GM18861 (cell line): ENCODE measurements around the gene TLE1.
"Not testable (repeated sequence)": the region's sequence is repeated elsewhere in the genome, so short reads cannot be mapped to it uniquely, and the experiment has no call there.

ENCODE experiments used
- ATAC-seq: cut with Tn5 transposase; IDR thresholded peaks from one replicate; pipeline ENCODE4 v1.9.1; 2021; ENCODE audit not compliant: unreplicated experiment

Gene TLE1

DNA sequence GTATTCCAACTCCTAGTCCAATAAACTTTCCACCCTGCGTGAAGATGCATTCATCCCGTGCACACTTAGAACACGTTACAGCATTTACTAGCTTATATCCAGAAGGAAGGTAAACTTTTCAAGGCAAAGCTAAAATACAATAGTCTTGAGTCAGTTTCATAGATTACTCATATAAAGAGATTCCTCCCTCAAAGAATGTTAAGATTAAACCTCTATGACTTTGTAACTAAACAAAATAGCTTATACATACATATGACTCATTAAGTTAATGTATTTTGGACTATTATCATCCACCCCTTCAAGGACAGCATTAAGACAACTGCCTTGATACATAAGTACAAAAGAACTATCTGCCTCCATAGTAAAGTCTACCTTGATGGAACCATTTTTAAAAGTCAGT is 36.1 kb downstream of the TLE1 start:
- no peak for ATAC-seq

DNA sequence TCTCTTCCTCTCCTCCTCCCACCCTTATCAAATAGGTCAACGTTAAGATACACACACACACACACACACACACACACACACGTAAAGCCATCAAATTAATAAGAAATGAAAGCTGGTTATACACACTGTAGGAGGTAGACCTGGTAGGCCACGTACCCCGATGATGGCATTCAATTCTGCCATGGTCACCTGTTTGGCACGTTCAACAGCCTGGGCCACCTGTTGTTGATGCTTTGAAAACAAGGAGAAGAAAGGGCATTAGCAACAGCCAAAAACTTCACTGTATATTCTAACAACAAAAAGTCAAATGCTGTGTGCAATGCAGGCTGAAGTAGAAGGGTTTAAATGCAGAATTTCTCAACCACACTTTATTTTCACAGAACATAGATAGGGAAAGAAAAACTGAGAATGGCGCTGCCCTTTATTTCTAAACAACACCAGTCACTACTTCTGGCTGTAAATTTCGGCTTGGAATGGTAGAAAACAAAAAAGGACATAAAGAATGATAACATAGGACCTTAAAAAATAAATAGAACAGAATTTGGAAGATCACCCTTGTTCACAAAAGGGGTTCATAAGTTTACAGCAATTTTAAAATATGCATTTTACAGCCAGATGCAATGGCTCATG is 37.2 kb downstream of the TLE1 start:
- ATAC-seq, result no peak

DNA sequence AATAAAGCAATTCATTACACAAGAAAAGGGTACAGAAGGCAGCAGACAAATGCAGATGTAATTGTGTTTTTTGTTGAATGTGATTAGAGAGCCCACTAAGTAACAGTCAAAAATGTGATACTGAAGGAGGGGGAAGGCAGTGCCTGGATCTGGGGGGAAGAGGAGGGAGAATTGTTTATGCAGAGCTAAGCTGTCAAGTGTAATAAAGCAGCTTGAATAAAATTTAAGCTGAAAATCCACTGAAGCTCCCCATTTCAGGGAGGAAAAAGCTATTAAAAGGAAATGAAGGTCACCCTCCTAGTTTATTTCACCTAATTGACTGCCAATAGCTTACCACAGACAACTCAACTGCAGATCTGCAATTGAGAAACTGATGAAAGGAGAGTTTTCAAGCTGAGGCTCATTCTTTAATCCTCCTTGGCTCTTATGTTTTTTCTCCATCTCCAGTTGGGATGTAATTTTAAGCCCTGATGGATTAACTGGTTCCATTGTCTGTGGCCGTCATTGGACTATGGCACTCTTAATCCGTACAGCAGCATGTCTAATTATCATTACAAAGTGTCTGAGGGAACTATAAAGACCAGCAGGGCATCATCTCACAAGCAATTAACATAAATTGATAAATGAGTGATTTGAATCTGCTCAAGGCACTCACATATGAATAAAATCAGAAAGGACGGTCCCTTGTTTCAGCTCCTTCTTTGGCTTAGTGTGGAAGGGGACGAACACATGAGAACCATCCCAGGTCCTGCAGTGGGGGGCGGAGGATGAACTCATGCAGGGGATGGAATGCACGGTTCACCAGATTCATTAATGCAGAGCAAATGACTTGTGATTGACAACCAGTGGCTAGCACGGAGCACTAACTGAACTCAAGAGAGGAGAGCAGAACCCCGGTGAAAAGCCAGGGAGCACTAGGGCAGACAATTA is 38.5 kb downstream of the TLE1 start:
- ATAC-seq, result no peak

DNA sequence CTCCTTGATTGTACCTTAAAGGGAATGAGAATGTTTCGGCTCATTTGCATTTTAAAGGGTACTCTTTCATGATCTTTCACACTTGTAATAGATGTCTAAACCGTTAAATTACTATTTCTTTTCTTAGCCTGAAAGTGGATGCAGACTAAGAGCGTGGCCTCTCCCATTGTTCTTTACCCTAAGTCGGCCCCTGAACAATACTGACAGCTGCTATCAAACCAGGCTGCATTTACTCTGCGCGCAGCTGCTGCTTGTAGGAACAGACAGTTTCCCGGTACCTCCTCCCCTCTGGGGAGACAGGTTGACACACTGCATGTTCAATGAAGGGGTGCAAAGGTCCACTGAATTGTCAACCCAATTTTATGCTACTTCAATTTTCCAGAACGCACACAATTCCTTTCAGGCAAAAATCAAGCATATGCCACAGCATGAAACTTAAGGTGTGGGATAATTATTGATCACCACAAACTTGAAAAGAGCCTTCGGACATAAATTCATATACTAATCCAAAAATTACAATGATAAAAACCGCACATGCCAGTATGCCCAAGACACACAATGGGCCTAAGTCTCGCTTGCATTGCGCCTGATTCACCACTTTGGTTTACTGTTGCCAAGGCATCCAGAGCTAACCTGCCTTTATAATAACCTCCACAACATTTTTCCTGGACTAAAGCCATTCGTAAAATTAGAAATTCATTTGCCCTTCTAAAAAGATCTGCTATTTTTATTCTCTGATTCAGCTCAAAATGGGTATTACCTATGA is 39.7 kb downstream of the TLE1 start:
- no peak for ATAC-seq

DNA sequence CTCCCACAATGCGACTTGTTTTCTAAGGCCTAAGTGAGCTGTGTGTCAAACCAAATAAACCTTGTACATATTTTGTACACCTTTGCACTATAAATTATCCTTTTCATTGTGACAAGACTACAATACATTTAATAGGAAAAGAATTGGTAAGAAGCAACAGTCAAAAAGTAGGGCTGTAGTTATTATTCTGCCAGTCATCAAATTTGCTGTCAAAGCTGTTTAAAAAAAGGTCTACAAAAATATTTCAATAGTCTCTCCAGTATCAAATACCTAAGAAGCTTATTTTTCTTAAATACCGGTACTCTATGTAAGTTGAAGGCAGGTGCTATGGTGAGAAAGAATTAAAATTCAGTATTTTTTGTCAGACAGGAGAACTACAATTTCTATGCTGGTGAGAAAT is 40.5 kb downstream of the TLE1 start:
- ATAC-seq, result no peak

DNA sequence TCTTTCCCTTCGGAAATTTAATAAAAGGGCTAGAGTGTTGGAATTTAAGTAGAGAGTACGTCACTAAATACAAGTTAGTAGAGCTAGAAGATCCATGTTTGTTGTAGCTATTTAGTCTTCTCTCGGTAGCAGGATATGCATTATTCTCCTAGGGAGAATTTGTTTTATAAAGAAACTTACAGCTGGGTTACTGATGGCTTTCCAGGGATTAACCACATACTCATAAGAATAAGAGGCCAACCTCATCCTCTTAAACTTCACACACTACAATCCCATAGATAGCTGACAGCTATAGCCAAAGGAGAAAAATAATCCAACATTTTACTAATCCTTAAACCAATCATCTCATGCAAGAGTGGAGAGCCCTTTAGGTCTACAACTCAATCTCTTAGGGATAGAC is 43.0 kb downstream of the TLE1 start:
- ATAC-seq, result no peak

DNA sequence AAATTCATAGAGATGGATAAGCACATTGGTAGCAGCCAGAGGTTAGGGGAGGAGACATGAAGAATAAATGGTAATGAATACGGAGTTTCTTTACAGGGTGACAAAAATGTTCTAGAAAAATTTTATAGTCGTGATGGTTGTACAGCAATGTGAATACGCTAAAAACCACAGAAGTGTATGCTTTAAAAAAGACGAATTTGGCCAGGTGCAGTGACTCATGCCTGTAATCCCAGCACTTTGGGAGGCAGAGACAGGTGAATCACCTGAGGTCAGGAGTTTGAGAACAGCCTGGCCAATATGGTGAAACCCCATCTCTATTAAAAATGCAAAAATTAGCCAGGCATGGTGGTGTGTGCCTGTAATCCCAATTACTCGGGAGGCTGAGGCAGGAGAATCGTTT is 44.8 kb downstream of the TLE1 start:
- ATAC-seq, result not testable (repeated sequence)

DNA sequence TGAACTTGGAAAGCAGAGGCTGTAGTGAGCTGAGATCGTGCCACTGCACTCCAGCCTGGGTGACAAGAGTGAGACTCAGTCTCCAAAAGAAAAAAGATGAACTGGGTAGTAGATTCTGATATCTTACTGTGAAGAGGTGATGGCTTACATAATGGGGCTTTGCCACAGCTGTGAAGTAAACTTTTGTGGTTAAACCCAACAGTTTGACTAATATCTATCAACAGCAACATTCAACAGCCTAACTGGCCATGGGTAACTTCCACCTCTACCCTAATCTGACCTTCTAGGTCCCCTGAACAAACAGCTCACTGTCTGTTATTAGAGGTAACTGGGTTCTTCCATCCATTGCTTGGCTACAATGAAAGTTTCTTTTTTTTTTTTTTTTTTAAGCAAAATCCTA is 52.1 kb downstream of the TLE1 start:
- no peak for ATAC-seq

DNA sequence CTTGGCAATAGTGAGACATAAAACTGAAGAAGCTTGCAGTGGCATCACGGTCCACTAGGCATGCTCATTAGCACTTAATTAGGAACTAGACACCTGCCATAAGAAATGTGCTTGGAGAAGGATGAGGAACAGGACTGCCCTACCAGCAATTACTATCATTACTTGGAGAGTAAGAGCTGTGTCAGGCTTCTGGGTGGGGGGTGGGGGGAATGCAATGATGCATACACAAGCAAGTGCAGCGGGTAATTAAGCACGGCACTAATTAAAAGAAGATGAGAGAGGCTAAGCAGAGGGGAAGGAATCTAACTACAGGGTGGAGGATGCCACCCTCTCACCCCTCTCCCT is 53.1 kb downstream of the TLE1 start:
- ATAC-seq, result no peak

DNA sequence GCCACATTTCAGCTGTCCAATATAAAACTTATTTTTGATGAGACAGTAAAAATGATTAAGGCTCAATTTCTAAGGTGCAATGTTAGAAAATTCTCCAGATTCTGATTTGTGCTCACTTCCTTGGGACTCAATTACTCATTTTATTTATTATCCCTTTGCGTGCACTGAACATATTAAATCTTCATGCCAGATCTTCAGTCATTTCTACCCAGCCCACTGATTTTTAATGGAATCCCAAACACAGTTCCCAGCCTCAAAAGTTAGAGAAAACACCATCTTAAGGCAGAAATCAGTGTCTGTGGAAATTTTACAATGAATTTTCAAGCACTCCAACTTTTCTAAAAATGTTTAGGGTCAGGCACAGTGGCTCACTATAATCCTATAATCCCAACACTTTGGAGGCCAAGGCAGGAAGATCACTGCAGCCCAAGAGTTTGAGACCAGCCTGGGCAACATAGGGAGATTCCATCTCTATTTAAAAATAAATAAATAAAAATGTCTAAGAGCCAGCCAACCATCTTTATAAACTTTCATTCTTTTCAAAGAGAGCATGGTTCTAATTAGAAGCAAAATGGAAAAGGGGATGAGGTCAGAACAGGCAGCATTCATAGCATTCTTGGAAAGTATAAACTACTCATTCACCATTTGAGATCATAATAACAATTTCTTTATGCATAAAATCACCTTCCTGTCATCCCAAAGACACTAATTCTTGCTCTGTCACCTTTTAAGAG is 53.7 kb downstream of the TLE1 start:
- ATAC-seq, result no peak

DNA sequence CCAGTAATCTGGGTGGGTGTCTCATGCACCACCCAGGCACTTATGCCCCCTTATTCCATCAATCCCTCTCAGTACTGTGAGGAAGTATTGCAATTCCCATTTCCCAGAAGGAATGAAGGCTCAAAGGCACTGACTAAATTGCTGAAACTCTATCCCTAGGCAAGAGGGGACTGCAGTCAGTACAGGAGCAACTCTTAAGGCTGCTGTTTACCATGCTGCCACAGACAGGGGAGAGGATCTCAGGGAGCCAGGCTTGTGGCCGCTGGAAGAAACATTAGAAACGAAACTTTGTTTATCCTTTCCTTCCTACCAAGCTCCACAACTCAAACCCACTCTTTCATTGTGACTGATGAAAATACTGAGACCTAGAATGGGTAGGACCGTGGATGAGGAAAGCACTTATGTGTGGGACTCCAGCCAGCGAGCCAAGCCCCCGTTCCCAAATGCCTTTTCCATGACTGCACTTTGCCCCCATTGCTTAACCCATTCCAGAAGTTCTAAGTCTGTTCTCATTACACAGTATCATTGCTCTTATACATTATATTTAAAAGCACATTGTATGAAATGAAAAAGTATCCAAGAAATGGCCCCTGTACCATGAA is 54.3 kb downstream of the TLE1 start:
- no peak for ATAC-seq

DNA sequence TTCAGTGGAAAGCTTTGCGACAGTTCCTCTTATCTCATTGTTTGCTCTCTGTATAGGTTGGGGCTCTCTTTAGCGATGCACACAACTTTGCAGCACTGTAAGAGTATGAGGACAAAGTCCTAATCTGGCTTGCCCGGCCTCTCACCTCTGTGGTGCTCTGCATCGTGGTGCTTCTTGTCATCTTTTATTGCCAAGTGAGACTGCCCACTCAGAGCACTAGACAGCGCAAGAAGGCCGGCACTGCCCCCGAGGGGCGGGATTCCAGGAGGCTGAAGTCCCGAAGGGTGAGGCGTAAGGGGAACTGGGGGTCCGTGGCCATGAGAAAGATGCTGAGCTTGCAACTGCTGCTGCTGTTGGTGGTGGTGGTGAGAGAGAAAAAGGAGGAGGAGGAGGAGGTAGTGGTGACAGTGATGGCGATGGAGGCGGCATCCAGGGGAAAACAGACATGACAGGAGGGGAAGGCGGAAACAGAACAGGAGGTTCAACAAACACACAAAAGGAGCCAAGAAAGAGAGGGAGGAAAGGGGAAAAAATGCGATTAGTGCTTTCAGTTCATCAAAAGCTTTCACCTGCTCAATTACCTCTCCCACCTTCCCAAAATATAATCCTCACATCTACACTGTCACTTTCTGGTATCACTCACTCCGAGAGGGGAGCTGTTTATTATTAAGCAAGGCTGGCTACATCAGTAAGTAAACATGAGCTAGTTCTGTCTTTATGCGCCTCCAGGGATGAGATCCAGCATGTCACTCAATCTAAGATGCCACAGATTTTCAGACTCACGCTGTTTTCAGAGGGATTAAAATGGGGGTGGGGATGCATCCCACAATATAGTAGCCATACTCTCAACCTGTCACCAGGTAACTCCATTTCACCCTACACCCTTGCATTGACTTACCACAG is 55.1 kb downstream of the TLE1 start:
- no peak for ATAC-seq

DNA sequence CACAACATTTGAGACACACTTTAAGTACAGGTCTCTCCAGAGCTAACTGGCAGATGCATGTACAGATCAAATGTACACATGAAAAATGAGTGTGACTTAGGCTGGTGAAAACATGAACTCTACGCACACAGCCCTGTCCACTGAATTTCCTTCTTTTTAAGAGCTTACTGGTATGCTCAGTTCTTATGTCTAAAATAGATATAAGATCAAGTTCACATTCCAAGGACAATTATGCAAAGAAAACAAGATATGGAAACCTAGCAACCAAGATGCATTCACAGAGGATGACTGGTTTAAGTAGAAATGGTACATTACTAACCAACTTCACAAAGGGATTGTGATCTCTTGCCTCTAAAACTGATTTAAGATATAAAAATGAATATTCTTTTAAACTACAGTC is 56.7 kb downstream of the TLE1 start:
- no peak for ATAC-seq

DNA sequence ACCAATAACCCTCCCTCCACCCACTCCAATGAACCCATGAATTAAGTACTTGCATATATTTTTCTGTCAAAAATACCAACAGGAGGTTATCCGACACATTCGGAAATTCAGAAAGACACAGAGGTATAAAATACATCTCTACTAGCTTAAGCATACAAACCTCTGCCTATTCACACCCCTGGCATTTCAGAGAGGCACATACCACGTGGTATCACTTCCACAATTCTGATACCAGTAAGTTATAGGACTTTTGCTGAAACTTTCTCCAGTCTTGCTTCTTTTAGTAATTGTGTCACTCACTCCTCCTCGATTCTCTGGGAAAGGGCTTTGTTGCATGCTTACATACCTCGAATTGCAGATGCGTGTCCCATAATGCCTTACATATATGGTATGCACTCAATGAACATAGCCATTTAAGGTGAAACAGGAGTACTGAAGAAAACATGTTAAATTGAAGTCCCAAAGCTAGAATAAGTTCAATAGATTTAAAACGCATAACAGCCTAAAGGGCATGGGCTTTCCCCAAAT is 58.1 kb downstream of the TLE1 start:
- no peak for ATAC-seq

DNA sequence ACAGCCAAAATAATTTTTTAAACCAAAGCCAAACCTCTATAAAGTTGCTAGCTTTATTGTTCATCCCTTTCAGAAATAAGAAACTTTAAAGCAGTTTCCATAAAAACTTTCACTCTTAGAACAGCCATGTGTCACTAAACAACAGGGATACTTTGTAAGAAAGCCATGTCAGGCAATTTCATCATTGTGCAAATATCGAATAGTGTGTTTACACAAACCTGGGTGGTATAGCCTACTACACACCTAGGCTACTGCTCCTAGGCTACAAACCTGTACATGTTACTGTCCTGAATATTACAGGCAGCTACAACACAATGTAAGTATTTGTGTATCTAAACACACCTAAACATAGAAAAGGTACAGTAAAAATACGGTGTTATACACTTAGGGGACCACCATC is 59.9 kb downstream of the TLE1 start:
- ATAC-seq, result no peak

DNA sequence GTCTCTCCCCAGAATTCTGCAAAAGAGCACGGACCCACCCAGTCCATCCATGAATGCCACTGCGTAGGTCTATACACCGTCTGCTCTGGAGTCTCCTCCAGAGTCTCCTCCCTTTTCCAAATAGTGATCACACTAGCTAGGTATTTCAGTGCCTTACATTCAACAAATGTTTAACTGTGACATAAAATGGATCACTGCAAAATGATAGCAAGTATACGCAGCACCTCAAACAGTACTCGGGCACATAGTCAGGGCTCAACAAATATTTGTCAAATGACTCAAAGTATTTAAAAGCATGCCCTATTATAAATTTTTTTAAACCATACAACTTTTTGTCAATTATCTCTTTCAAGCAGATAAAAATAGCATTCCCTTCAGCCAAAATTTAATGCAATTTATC is 60.5 kb downstream of the TLE1 start:
- ATAC-seq, result no peak

DNA sequence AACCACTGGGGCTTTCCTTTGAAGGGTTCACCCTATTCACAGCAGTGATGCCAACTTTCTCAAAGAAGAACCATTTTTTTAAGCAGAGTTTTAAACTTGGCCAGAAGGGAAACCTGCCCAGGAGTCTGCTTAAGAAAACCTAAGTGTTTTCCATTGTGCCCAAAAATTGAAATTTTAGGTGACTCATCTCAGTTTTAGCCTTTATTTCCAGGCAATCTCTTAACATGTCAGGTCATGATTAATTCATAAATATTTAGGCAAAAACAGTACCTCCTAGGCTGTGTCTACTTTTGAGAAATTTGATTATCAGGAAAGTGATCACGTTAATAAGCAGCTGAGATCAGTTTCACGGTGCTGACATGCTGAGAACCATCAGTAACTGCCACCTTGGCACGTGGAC is 61.9 kb downstream of the TLE1 start:
- ATAC-seq, result no peak

DNA sequence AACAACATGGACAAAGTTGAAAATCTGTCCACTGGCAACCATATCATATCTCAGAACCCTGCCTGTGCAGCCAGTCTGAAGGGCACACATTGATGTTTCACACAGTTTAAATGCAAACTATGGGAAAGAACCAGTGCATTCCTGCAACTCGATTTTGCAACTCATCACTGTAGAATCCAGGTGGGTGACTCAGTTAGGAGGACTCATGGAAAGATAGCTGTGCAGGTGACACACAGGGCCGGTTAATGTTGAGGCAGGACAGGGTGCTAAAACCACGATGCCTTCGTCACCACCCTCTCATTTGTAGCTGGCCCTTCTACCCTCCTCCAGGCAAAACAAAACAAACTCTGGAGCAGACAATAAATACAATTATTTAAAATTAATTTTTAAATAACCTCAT is 62.8 kb downstream of the TLE1 start:
- ATAC-seq, result no peak

DNA sequence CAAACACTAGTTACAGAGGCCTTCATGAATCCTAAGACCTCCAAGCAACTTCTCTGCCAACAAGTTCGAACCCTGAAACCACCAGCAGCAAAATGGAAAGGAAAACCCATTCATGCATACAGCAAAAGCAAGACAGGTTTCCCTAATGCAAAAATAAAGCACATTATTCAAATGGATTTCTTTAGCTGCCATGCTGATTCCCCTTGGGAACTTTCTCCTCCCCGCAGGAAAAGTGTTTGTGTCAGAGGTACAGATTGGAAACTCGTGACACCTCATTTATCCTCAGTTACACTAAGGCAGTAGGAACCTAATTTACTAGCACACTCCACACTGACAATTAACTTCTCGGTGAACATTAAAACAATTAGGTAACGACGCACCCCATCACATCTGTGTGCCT is 63.4 kb downstream of the TLE1 start:
- ATAC-seq, result no peak

DNA sequence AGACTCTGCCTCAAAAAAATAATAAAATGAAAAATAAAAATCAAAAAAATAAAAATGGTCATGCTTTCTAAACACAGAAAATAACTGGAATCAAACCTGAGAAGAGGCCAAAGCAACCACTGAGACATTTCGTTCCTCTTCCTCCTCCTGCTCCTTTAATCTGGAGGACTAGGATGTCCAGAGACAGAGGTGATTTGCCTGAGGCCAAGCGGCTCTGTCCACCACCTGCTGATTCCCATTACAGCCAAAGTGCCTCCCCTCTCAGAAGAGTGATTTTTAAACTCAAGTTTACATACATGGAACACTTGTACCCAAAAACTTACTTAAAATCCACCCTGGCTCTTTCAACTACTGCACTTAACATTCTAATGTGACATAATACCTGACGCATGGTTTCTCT is 65.6 kb downstream of the TLE1 start:
- ATAC-seq, result no peak
